Fibroblast of mammary gland (primary cell): ENCODE measurements around the gene CDC42EP5.
A peak's percentile ranks its signal among the peaks of the same experiment; 100 is the strongest.
"Not testable (repeated sequence)": the region's sequence is repeated elsewhere in the genome, so short reads cannot be mapped to it uniquely, and the experiment has no call there.

Experiments used
- DNase-seq: peaks from one replicate; pipeline ENCODE4 v3.0.0-alpha.2; 2010; ENCODE audit warnings: low read depth
- H3K4me3 ChIP-seq: 2 replicates; pipeline ENCODE4 v1.5.1; 2011; ENCODE audit warnings: low read depth, mild to moderate bottlenecking, low read length, moderate library complexity; ENCODE audit not compliant: control insufficient read depth
- CTCF ChIP-seq: conservative IDR thresholded peaks from 2 replicates; pipeline ENCODE4 v1.5.1; 2011; ENCODE audit warnings: low read depth, low read length, inconsistent platforms; ENCODE audit not compliant: control insufficient read depth, insufficient read depth

CDC42EP5 gene

GRCh38 chr19:54473071-54473891 is at the start of gene CDC42EP5:
Gene CDC42EP5 (minus strand): TSS chr19:54473296. CDS start chr19:54465547, 7,749 bp downstream.
- peak within 1 kb of the TSS; percentile 52 for H3K4me3 ChIP-seq
- peak; percentile 78 for DNase-seq
- TF ChIP-seq CTCF: no peak

- TF ChIP-seq CTCF: no peak
- no peak overlapping the region for H3K4me3 ChIP-seq
- no peak for DNase-seq
These were observed 48.9 kb upstream of the CDC42EP5 start for GRCh38 chr19:54521860-54522513.

- TF ChIP-seq CTCF: no peak
- H3K4me3 ChIP-seq: no peak overlapping the region
- DNase-seq: no peak
These were observed 48.1 kb upstream of the CDC42EP5 start for GRCh38 chr19:54521022-54521859.

- DNase-seq: no peak
- no peak for TF ChIP-seq CTCF
- no peak overlapping the region for H3K4me3 ChIP-seq
These were observed 45.7 kb upstream of the CDC42EP5 start for GRCh38 chr19:54518844-54519243.

GRCh38 chr19:54517483-54517882 is 44.4 kb upstream of the CDC42EP5 start:
- DNase-seq: peak; percentile 25
- no peak overlapping the region for H3K4me3 ChIP-seq
- TF ChIP-seq CTCF: no peak

GRCh38 chr19:54515156-54515555 is 42.1 kb upstream of the CDC42EP5 start:
- no peak for DNase-seq
- no peak overlapping the region for H3K4me3 ChIP-seq
- no peak for TF ChIP-seq CTCF

- not testable (repeated sequence) for H3K4me3 ChIP-seq, DNase-seq
These were observed 36.3 kb upstream of the CDC42EP5 start for GRCh38 chr19:54509200-54509940.

- not testable (repeated sequence) for DNase-seq, H3K4me3 ChIP-seq
These were observed 35.4 kb upstream of the CDC42EP5 start for GRCh38 chr19:54508487-54508886.
